HG03097 (cell line): ENCODE measurements around the gene GDPGP1.

Source experiments
- ATAC-seq: cut with Tn5 transposase; IDR thresholded peaks from one replicate; pipeline ENCODE4 v1.9.1; 2021; ENCODE audit not compliant: unreplicated experiment, low FRiP score

GDPGP1 gene

GRCh38 chr15:90223441-90224165 lies 10.4 kb upstream of the GDPGP1 start:
- ATAC-seq = no peak

GRCh38 chr15:90225047-90225446 lies 9.0 kb upstream of the GDPGP1 start:
- no peak for ATAC-seq

- no peak for ATAC-seq
These were observed 8.3 kb upstream of the GDPGP1 start for GRCh38 chr15:90225504-90226234.

- ATAC-seq = no peak
These were observed 6.7 kb upstream of the GDPGP1 start for GRCh38 chr15:90227336-90227735.

DNA sequence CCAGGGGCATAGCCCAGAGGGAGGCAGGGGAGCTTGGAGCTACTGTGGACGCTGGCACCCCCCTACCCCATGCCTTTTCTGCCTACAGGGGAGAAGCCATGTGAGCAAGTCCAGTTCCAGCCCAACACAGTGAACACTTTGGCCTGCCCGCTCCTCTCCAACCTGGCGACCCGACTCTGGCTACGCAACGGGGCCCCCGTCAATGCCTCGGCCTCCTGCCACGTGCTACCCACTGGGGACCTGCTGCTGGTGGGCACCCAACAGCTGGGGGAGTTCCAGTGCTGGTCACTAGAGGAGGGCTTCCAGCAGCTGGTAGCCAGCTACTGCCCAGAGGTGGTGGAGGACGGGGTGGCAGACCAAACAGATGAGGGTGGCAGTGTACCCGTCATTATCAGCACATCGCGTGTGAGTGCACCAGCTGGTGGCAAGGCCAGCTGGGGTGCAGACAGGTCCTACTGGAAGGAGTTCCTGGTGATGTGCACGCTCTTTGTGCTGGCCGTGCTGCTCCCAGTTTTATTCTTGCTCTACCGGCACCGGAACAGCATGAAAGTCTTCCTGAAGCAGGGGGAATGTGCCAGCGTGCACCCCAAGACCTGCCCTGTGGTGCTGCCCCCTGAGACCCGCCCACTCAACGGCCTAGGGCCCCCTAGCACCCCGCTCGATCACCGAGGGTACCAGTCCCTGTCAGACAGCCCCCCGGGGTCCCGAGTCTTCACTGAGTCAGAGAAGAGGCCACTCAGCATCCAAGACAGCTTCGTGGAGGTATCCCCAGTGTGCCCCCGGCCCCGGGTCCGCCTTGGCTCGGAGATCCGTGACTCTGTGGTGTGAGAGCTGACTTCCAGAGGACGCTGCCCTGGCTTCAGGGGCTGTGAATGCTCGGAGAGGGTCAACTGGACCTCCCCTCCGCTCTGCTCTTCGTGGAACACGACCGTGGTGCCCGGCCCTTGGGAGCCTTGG lies 5.9 kb upstream of the GDPGP1 start:
- ATAC-seq = no peak

- ATAC-seq = no peak
These were observed 5.0 kb upstream of the GDPGP1 start for GRCh38 chr15:90228960-90229359.

- ATAC-seq = no peak
These were observed 3.9 kb upstream of the GDPGP1 start for GRCh38 chr15:90230071-90230494.

- no peak for ATAC-seq
These were observed 3.4 kb upstream of the GDPGP1 start for GRCh38 chr15:90230610-90231009.

DNA sequence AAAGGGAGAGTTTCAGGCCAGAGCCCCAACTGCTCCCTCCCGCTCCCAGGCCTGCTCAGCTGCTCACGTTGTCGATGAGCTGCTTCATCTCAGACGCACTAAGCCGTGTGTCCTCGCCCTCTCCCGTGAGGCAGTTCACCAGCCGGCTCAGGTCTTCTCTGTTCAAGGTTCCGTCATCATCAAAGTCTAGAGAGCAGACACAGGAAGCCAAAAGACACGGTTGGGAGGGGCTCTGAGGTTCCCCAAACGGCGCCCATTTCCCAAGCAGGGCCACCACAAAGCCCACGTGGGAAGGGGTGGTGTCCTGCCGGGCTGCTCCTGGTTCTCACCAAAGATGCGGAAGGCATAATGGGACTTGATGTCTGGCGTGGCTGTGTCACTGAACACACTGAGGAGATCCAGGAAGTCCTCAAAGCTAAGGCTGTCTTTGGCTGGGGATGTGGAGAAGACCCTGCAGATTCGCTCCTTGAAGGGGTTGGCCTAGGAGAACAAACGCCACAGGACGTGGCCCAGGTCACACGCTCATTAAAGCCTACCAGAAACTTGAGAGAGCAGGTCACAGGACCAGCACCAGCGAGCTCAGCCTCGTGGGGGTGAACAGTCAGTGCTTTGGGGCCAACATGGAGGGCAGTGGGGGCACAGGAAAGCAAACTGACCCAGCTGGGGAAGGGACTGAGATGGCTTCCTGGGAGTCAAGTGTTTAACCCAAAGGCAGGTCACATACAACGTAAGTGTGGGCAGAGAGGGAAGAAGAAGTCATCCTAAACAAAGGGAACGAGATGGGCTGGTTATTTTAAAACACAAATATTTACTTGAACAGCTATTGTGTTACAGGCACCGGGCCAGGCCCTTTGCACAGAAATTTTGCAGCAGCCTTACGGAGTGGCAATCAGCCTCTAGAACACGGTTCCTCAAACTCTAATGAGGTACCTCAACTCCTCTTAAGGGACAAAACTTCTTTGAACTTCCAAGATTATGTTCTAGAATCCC lies 2.7 kb upstream of the GDPGP1 start:
- no peak for ATAC-seq

GRCh38 chr15:90232196-90232595 lies 1.8 kb upstream of the GDPGP1 start:
- ATAC-seq = no peak

DNA sequence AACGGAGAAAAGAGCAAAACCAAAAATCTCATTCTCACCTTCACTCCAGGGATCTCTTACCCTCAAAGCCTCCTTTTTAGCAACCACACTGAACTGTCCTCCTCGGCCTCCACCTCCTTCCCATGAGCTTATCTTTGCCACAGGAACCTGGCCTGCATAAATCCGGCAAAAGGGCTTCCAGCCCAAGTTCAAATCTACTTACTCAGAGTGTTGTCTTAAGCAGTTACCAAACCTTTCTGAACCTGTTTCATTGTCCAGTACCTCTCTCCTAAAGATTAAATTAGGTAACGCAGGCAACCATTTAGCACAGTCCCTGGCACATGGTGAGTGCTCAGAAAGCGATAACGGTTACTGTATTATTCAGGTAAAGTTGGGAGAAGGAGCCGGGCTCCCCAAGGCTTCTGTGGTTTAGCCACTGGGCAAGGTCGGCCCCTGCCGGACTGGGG lies 1.0 kb upstream of the GDPGP1 start:
- no peak for ATAC-seq

DNA sequence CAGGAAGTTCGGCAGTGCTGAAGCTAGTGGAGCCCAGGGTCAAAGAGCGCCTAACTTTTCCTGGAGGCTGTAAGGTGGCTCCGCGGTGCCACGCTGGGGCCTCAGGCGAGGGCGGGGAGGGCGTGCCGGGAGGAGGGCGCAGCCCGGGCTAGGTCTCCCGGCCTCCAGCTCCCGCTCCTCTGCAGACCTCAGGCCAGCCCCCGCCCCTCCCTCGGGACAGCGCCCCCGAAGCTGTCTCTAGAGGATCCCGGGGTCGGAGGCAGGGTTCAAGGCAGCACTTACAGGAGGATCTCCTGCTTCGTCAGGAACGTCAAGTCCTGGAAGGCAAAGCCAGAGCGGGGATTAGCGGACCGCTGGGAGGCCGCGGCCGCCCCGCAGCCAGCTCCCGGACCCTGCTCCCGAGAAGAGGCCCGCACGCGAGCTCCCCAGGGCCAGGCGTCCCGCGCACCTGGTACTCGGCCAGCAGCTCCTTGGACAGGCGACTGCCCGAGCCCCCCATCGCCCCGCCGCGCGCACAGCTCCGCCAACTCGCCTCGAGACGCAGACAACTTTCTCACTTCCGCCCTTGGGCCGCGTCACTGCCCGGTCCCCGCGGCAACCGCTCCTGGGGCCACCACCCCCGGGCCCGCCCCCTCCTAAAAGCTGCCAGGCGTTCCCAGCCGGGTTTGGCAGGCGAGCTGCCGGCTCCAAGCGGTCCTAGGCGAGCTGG lies 468 bp upstream of the GDPGP1 start, which contains the start of gene CIB1:
Gene CIB1, minus strand, starts transcription at position 555 of the 709 bp plus-strand sequence. Its CDS starts 56 bp downstream, at position 499.
- ATAC-seq = peak; percentile 74

- no peak for ATAC-seq
These were observed 5.4 kb downstream of the GDPGP1 start for GRCh38 chr15:90239371-90239770.

- ATAC-seq = no peak
These were observed 6.8 kb downstream of the GDPGP1 start for GRCh38 chr15:90240856-90241255.

GRCh38 chr15:90241343-90242192 lies 7.6 kb downstream of the GDPGP1 start:
- no peak for ATAC-seq

GRCh38 chr15:90243943-90244639 lies 10.1 kb downstream of the GDPGP1 start:
- ATAC-seq = no peak

DNA sequence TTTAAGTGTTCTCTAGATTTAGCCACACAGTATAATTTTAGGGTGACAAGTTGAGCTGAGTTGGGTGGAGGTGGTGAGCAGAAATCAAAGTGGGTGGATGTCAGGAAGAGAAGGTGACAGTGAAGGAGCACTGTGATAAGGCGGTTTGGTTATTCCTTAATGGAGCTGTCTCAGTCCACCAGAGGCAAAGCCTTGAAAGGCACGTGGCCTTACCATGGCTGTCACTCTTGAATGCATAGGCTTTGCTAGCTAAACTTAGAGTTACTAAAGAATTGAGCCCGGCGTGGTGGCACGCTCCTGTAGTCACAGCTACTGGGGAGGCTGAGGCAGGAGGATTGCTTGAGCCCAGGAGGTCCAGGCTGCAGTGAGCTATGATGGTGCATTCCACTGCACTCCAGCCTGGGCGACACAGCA lies 14.8 kb downstream of the GDPGP1 start:
- ATAC-seq = no peak
